Measurements from ENCODE around the gene PDAP1. TPM values are rescaled to one million over a fixed set of nuclear protein-coding genes. Genes with fewer than 3 reads are reported as not detected.
A peak's percentile ranks its signal among the peaks of the same experiment; 100 is the strongest.

Gene PDAP1
- total and polyA plus RNA-seq, 2 of the 8 experiments (the other 6 are each of a cell fraction or from before 2014, with no cell fraction given): 26.6 to 169 TPM

- H3K23me2 ChIP-seq (ENCODE audit: low read depth, low read length): peaks cover 13% of the 10 kb centered on the region
- no peaks in the 10 kb centered on the region for H3K9me3 ChIP-seq (ENCODE audit: insufficient read depth in 2 of 2, low read depth in 1 of 2, low read length in 1 of 2)
- H4K20me1 ChIP-seq (replicated peaks in 1 of 2; ENCODE audit: control insufficient read depth in 1 of 2, insufficient read depth in 2 of 2, low read length in 2 of 2): peaks cover 21 to 32% of the 10 kb centered on the region in 2 experiments
- ChIA-PET POLR2A (ENCODE audit: partially characterized antibody) (interaction anchor here (1.0 to 8.4 kb wide), 3 partner anchors 11 to 15 kb away, joined by 3 to 150 read pairs (median 5); no protein-coding TSS in a partner anchor), CTCF (ENCODE audit: partially characterized antibody) (interaction anchor here (0.7 to 1.3 kb wide), 2 partner anchors 9 to 563 kb away, joined by 3 to 4 read pairs; no protein-coding TSS in a partner anchor)
- H2BK120ac ChIP-seq (replicated peaks; ENCODE audit: low read depth, low read length): no peak overlapping the region
- no peak overlapping the region for H3K27ac ChIP-seq (ENCODE audit: low read depth, low read length)
- H3K18ac ChIP-seq (ENCODE audit: extremely low read depth, low read length): no peak overlapping the region
- no peak overlapping the region for H4K5ac ChIP-seq (ENCODE audit: insufficient read length, low read depth, low read length)
- no peak overlapping the region for H3K4me3 ChIP-seq (ENCODE audit: extremely low read depth in 1 of 4, insufficient read depth in 2 of 4, low read depth in 3 of 4, low read length in 4 of 4)
- DNase-seq (ENCODE audit: low read depth in 1 of 2, low spot score in 2 of 2) (no peak), FAIRE-seq (no peak)
- peaks cover 25% of the 10 kb centered on the region for H3K79me1 ChIP-seq (ENCODE audit: low read depth, low read length)
- peaks cover 23 to 45% (median 38%) of the 10 kb centered on the region in 4 experiments; a peak in 7 of 8 replicates for H3K36me3 ChIP-seq (ENCODE audit: control insufficient read depth in 2 of 4, insufficient read depth in 4 of 4, low read length in 3 of 4)
- H3K27me3 ChIP-seq (replicated peaks in 1 of 4; ENCODE audit: control insufficient read depth in 3 of 4, extremely low read depth in 1 of 4, insufficient read depth in 3 of 4, low read length in 3 of 4): no peaks in the 10 kb centered on the region
- H2BK15ac ChIP-seq (ENCODE audit: low read length): no peak overlapping the region
- H3K9ac ChIP-seq (replicated peaks in 1 of 4; ENCODE audit: extremely low read depth in 1 of 4, low read depth in 3 of 4, low read length in 3 of 4): 0 out of 7 replicates have a peak overlapping the region, but pooled peaks of 1 of the 4 experiments have one; percentile 0
- no peak overlapping the region for H3K56ac ChIP-seq (replicated peaks; ENCODE audit: insufficient read length, low read depth, low read length)
- H3K79me2 ChIP-seq (ENCODE audit: control insufficient read depth in 1 of 2, insufficient read depth in 2 of 2, low read length in 2 of 2): peaks cover 31 to 62% of the 10 kb centered on the region in 2 experiments
- no peak overlapping the region for H2BK20ac ChIP-seq (ENCODE audit: low read length)
- H2AK5ac ChIP-seq (ENCODE audit: low read depth, low read length): no peak overlapping the region
- WGBS, 2 experiments (ENCODE audit: extremely low coverage in 1 of 2, insufficient coverage in 1 of 2, insufficient read length in 1 of 2, insufficient replicate concordance in 2 of 2, low coverage in 1 of 2, low lambda C conversion rate in 2 of 2, missing lambda C conversion rate in 1 of 2): 99% methylated on average over 10 of the region's 10 CpGs; no CpG with 5 or more reads in 1 of the 2 experiments
- H3K4ac ChIP-seq (replicated peaks; ENCODE audit: insufficient read length, low read depth, low read length): no peak overlapping the region
- no peak overlapping the region for H2AFZ ChIP-seq (ENCODE audit: low read length)
- H2BK5ac ChIP-seq (ENCODE audit: low read depth, low read length): no peak overlapping the region
- no peak overlapping the region for H4K8ac ChIP-seq (ENCODE audit: extremely low read depth, insufficient read depth, low read length)
- H3K4me2 ChIP-seq (ENCODE audit: insufficient read depth in 1 of 2, low read depth in 2 of 2, low read length in 2 of 2): no peak overlapping the region
- H3K4me1 ChIP-seq (replicated peaks in 1 of 4; ENCODE audit: control insufficient read depth in 3 of 4, insufficient read depth in 4 of 4, low read length in 3 of 4): peaks cover 0 to 3% (median 3%) of the 10 kb centered on the region in 4 experiments; a peak in 2 of 7 replicates
- no peak overlapping the region for H4K91ac ChIP-seq (replicated peaks; ENCODE audit: insufficient read length, low read length)
- H3K14ac ChIP-seq (ENCODE audit: insufficient read length): no peak overlapping the region
- H2BK12ac ChIP-seq (ENCODE audit: low read depth, low read length): no peak overlapping the region
- no peak overlapping the region for H3K23ac ChIP-seq (ENCODE audit: insufficient read length)
- TF ChIP-seq TAF1 (IDR thresholded peaks at IDR 0.05; ENCODE audit: low read depth, low read length) (no peak), SIX5 (IDR thresholded peaks at IDR 0.05; ENCODE audit: low read depth, low read length) (no peak), SAP30 (IDR thresholded peaks at IDR 0.05; ENCODE audit: insufficient read depth, insufficient replicate concordance, low read length) (no peak), TAF7 (optimal IDR thresholded peaks at IDR 0.05; ENCODE audit: borderline replicate concordance, low read depth, low read length) (no peak), CTBP2 (IDR thresholded peaks at IDR 0.05; ENCODE audit: borderline replicate concordance, insufficient read depth, insufficient read length, low read length) (no peak), SIRT6 (IDR thresholded peaks at IDR 0.05; ENCODE audit: low read length) (no peak), RAD21 (IDR thresholded peaks at IDR 0.05 in 1 of 2, conservative IDR thresholded peaks at IDR 0.05 in 1 of 2; ENCODE audit: low read depth in 2 of 2, low read length in 2 of 2) (no peak), POLR2AphosphoS5 (IDR thresholded peaks at IDR 0.05; ENCODE audit: low read depth, low read length) (no peak)
Observed at GRCh38 chr7:99404977-99405320, 3.4 kb downstream of the PDAP1 start.
